Stimulated activated CD4-positive, alpha-beta T cell treated with anti-CD3 and anti-CD28 coated beads, Interleukin-2, amount 100 ng/mL, for 24 hours (primary cell): Measurements from ENCODE around the gene NDUFV1.
"Not testable (repeated sequence)": the region's sequence is repeated elsewhere in the genome, so short reads cannot be mapped to it uniquely, and the experiment has no call there.

Experiments
- DNase-seq, 2 donors: peaks; one replicate each; pipeline ENCODE4 v3.0.0-alpha.2; 2020

Gene NDUFV1

GRCh38 chr11:67586568-67587250 is 20.0 kb upstream of the NDUFV1 start:
- no peak for DNase-seq

DNA sequence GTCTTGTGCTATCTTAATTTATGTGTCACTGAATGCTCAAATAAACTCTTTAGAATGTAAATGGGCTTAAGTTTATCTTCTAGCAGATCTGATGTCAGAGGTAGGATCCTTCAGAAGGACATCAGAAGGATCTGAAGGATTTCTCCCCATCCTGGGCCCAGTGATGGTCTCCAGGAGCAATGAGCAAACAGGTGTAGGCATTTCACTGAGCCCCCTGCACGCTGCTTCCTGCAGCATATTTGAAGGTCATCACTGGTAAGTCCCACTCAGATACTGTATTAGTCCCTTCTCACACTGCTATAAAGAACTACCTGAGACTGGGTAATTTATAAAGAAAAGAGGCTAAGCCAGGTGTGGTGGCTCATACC is 18.6 kb upstream of the NDUFV1 start:
- DNase-seq: no peak

DNA sequence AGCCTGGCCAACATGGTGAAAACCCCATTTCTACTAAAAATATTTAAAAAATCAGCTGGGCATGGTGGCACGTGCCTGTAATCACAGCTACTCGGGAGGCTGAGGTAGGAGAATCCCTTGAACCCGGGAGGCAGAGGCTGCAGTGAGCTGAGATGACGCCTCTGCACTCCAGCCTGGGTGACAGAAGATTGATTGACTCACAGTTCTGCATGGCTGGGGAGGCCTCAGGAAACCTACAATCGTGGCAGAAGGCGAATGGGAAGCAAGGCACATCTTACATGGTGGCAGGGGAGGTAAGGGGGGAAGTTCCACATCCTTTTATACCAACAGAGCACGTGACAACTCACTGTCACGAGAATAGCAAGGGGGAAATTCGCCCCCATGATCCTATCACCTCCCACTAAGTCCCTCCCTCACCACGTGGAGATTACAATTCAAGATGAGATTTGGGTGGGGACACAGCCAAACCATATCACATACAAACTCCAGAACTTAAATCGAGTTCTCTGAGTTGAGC is 17.8 kb upstream of the NDUFV1 start:
- DNase-seq: not testable (repeated sequence)

DNA sequence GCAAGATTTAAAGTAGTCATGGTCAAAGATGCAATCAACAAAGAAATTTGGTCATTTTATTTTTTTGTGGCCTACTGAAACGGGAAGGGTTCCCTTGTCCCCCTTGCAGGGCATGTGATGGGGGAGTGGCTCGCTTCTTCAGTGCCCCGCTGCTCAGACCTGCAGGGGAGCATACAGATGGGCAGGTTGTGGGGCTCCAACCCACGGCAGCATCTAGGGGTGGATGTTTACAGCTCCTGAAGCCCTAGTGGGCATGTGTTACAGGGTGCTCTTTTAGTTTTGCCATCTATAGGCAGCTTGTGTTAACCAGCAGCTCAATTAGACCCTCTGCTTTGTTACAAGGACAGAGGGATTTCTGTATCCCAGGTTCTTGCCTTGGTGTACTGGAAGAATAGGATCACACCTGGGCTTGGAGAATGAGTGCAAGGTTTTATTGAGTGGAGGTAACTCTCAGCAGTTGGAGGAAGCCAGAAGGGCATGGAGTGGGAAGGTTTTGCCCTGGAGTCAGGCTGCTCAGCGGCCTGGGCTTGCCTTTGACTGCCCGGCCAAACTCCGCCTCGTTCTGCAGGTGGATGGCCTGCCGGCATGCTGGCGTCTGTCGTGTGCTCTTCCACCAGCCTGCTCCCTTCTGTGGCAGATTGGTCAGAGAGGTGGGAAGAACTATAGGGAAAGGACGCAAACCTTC is 13.7 kb upstream of the NDUFV1 start:
- DNase-seq: no peak

- DNase-seq: no peak
Measured at GRCh38 chr11:67593565-67593905, 13.2 kb upstream of the NDUFV1 start.

GRCh38 chr11:67594480-67594879 is 12.3 kb upstream of the NDUFV1 start:
- DNase-seq: no peak

- DNase-seq: no peak
Measured at GRCh38 chr11:67596753-67597300, 9.9 kb upstream of the NDUFV1 start.

- DNase-seq: not testable (repeated sequence)
Measured at GRCh38 chr11:67597458-67597857, 9.3 kb upstream of the NDUFV1 start.

GRCh38 chr11:67597963-67598362 is 8.8 kb upstream of the NDUFV1 start:
- not testable (repeated sequence) for DNase-seq

DNA sequence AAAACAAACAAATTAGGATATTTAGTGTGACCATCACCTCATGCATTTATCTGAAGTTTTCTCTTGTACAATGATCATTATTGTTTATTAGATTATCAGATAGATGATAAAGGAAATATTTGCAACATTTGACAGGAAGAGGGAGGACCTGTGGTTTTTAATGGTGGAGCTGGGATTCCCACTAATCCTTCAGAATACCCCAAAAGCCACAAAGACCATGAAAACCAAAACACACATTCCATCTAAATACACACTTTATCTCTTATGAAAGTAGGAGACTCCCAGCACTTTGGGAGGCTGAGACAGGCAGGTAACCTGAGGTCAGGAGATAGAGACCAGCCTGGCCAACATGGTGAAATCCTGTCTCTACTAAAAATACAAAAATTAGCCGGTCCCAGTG is 7.6 kb upstream of the NDUFV1 start:
- DNase-seq: no peak

- DNase-seq: no peak
Measured at GRCh38 chr11:67600324-67601029, 6.3 kb upstream of the NDUFV1 start.

DNA sequence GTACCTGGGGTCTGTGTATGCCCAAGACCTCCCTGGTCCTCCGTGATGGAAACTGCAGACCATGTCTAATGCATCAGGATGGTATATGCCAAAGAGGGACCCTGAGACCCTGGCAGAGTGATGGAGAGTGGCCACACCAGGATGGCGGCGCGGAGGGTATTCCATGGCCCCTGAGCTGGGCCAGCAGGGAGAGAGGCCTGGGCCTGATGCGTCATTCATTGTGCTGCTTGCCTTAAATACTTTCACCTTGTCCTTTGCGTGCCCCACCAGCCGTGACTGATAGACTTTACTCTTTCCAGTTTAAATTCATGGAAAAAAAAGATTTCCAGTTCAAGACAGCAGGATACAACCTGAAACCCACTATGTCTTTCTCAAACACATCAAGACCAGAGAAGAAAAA is 5.6 kb upstream of the NDUFV1 start:
- no peak for DNase-seq

DNA sequence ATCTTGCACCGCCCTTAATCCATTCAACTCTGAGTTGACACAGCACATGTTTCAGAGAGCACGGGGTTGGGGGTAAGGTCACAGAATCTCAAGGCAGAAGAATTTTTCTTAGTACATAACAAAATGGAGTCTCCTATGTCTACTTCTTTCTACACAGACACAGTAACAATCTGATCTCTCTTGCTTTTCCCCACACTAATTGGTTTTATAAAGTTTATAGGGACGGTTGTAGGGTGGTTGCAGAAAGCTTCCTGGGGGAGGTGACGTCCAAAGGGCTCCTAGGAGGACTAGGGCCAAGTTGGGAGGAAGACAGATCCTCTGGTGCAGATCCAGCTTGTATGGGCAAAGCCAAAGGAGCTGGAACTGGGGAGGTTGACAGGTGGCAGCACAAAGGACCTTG is 2.6 kb upstream of the NDUFV1 start:
- DNase-seq: not testable (repeated sequence)

- DNase-seq: no peak
Measured at GRCh38 chr11:67604815-67605214, 1.9 kb upstream of the NDUFV1 start.

- no peak for DNase-seq
Measured at GRCh38 chr11:67605231-67606011, 1.3 kb upstream of the NDUFV1 start.

DNA sequence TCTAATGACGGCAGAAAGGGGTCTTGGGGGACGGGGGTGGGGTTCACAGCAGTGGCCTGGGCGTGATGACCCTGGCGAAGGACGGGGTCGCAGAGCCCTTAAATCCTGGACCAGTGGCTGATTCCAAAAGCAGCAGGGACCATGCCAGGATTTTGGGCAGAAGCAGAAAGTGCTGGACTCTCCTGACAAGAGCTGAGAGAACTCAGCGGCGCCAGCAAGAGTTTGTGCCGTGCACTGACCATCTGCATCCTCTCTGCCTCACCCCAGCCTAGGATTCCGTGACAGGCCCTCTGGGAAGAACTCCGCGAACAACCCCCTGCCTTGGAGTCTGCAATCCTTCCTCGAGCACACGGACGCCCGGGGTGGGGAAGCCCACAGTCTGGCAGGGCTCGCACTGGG is 644 bp upstream of the NDUFV1 start:
- DNase-seq: no peak

DNA sequence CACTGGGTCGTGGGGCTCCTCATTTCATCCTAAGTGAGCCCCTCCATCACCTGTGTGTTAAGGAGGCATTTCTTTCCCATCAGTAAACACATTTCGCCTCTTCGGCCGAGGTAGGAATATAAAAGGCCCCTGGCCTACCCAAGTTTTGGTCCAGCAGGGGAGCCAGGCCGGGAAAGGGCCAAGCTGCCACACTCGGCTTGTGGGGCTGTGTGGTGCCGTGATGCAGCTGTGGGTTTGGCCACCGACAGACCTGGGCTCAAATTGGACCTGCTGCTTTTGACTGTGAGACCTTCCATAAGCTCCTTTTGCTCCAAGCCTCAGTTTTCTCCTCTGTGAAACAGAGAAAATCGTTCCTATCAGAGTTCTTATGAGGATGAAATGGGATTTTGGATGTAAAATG is 771 bp downstream of the NDUFV1 start:
- no peak for DNase-seq

DNA sequence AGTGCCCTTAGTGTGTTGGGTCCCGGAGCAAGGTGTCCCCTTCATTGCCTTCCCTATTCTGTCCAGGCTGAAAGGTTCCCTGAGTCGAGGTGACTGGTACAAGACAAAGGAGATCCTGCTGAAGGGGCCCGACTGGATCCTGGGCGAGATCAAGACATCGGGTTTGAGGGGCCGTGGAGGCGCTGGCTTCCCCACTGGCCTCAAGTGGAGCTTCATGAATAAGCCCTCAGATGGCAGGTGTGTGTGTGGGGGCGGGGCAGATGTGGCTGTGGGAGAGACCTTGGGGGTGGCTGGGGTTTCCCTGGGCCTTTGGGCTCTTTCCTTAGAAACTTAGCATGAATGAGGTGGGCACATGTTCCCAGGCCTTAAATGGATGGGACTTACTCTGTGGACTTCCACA is 1.8 kb downstream of the NDUFV1 start:
- DNase-seq: no peak

DNA sequence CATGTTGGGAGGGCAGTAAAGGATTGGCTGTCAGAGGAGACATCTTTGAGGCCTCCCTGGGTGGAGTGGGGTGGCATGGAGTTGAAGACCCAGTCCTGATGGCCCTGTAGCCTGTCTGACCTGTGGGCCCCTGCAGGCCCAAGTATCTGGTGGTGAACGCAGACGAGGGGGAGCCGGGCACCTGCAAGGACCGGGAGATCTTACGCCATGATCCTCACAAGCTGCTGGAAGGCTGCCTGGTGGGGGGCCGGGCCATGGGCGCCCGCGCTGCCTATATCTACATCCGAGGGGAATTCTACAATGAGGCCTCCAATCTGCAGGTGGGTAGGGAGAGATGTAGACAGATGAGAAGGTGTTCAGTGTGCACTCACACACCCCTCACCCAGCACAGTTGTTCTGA is 2.6 kb downstream of the NDUFV1 start:
- DNase-seq: no peak

DNA sequence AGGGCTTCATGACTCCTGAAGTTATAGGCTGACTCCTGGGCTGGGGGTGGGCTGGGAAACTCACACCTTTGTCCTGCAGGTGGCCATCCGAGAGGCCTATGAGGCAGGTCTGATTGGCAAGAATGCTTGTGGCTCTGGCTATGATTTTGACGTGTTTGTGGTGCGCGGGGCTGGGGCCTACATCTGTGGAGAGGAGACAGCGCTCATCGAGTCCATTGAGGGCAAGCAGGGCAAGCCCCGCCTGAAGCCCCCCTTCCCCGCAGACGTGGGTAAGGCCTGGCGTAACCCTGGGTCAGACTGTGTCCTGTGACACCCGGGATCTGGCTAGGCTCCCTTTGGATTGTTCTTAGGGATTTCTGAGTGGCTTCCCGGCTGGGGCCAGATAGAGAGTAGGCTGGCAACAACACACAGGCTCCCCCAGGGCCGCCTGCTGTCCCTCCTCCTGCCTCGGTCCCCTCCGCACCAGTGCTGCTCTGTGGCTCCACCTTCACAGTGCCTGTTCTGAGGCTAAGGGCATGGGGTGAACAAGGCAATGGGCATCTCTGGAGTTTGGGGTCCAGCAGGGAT is 3.6 kb downstream of the NDUFV1 start:
- DNase-seq: no peak

- no peak for DNase-seq
Measured at GRCh38 chr11:67611165-67611564, 4.4 kb downstream of the NDUFV1 start.

DNA sequence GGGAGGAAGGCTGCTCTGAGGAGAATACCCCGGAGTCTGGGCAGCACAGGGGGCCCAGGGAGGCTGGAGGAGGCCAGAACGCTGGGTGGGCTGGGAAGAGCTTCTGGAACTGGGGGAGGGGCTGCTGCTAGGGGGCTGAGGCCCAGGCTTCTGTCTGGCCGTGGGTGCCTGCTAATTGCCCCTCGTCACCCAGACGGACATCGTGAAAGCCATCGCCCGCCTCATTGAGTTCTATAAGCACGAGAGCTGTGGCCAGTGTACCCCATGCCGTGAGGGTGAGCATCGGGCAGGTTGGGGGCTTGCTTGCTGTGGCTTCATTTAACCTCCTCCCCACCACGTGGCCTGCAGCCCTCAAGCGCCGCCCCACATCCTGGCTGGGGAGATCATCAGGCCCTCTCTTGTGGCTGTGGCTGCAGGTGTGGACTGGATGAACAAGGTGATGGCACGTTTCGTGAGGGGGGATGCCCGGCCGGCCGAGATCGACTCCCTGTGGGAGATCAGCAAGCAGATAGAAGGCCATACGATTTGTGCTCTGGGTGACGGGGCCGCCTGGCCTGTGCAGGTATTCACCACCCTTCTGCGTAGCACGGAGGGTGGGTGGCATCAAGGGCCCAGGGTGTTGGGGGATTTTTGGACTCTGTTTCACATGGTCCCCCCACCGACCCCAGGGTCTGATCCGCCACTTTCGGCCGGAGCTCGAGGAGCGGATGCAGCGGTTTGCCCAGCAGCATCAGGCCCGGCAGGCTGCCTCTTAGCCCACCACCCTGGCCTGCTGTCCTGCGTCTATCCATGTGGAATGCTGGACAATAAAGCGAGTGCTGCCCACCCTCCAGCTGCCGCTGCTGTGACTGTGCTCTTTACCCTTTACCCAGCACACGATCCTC is 5.2 kb downstream of the NDUFV1 start:
- DNase-seq: no peak
